ENCODE data around the gene ACTN1.
A peak's percentile ranks its signal among the peaks of the same experiment; 100 is the strongest.

Gene ACTN1

GRCh38 chr14:68966872-68967301, 12.2 kb downstream of the ACTN1 start:
- H3K27ac Mint-ChIP-seq, result no peak overlapping the region
- peaks cover 86% of the 10 kb centered on the region for H3K4me1 Mint-ChIP-seq
- peaks cover 4% of the 10 kb centered on the region for H3K27me3 Mint-ChIP-seq (ENCODE audit: low read depth)
- no peaks in the 10 kb centered on the region for H3K9me3 Mint-ChIP-seq
- peaks cover 5% of the 10 kb centered on the region for H3K36me3 Mint-ChIP-seq (ENCODE audit: low read depth)
- no peak overlapping the region for H3K4me3 Mint-ChIP-seq
- TF ChIP-seq CTCF (IDR thresholded peaks at IDR 0.05; ENCODE audit: unreplicated experiment in 3 of 3), result no peak

- H3K9me3 Mint-ChIP-seq, result no peaks in the 10 kb centered on the region
- H3K4me1 Mint-ChIP-seq, result peaks cover 81% of the 10 kb centered on the region
- H3K36me3 Mint-ChIP-seq (ENCODE audit: low read depth), result no peaks in the 10 kb centered on the region
- peaks cover 4% of the 10 kb centered on the region for H3K27me3 Mint-ChIP-seq (ENCODE audit: low read depth)
- TF ChIP-seq CTCF (IDR thresholded peaks at IDR 0.05; ENCODE audit: unreplicated experiment in 3 of 3), result no peak
- H3K4me3 Mint-ChIP-seq, result peak overlapping the region in 1 of 3 experiments; percentile 34
- peak overlapping the region in 2 of 3 experiments; percentile 77 to 79 for H3K27ac Mint-ChIP-seq
Measured at GRCh38 chr14:68965261-68965761, 13.8 kb downstream of the ACTN1 start.

- Mint-ChIP-seq H3K9me3 (no peaks in the 10 kb centered on the region), H3K4me3 (no peak overlapping the region), H3K27me3 (ENCODE audit: low read depth) (peaks cover 4% of the 10 kb centered on the region), H3K4me1 (peaks cover 80% of the 10 kb centered on the region), H3K36me3 (ENCODE audit: low read depth) (no peaks in the 10 kb centered on the region), H3K27ac (peak overlapping the region; percentile 58 to 79 (median 77))
- TF ChIP-seq CTCF (IDR thresholded peaks at IDR 0.05; ENCODE audit: unreplicated experiment in 3 of 3), result no peak
Measured at GRCh38 chr14:68964300-68965093, 14.6 kb downstream of the ACTN1 start.

GRCh38 chr14:68962681-68963080, 16.4 kb downstream of the ACTN1 start:
- H3K4me3 Mint-ChIP-seq, result peak overlapping the region in 1 of 3 experiments; percentile 7
- H3K9me3 Mint-ChIP-seq, result no peaks in the 10 kb centered on the region
- peak overlapping the region; percentile 4 to 79 (median 77) for H3K27ac Mint-ChIP-seq
- no peaks in the 10 kb centered on the region for H3K36me3 Mint-ChIP-seq (ENCODE audit: low read depth)
- no peaks in the 10 kb centered on the region for H3K27me3 Mint-ChIP-seq (ENCODE audit: low read depth)
- H3K4me1 Mint-ChIP-seq, result peaks cover 78% of the 10 kb centered on the region
- TF ChIP-seq CTCF (IDR thresholded peaks at IDR 0.05; ENCODE audit: unreplicated experiment in 3 of 3), result no peak

GRCh38 chr14:68961781-68962584, 17.1 kb downstream of the ACTN1 start:
- H3K4me1 Mint-ChIP-seq, result peaks cover 78% of the 10 kb centered on the region
- TF ChIP-seq CTCF (IDR thresholded peaks at IDR 0.05; ENCODE audit: unreplicated experiment in 3 of 3), result no peak
- no peaks in the 10 kb centered on the region for H3K27me3 Mint-ChIP-seq (ENCODE audit: low read depth)
- peaks cover under 1% of the 10 kb centered on the region for H3K36me3 Mint-ChIP-seq (ENCODE audit: low read depth)
- peak overlapping the region in 1 of 3 experiments; percentile 22 for H3K4me3 Mint-ChIP-seq
- peak overlapping the region; percentile 4 to 77 (median 72) for H3K27ac Mint-ChIP-seq
- H3K9me3 Mint-ChIP-seq, result no peaks in the 10 kb centered on the region

Measured in nephron (organoid).